ENCODE data around the gene LYPLAL1. TPM values are rescaled to one million over a fixed set of nuclear protein-coding genes. Genes with fewer than 3 reads are reported as not detected.

Gene LYPLAL1
- total and polyA plus RNA-seq, 8 donors: 3.6 to 48.1 (median 12.7) TPM

- 91 to 98% (median 95%) methylated on average over 3 of the region's 3 CpGs for WGBS, 5 donors
- TF ChIP-seq POLR2A (IDR thresholded peaks at IDR 0.05) (no peak), EP300 (IDR thresholded peaks at IDR 0.05) (no peak), CTCF (IDR thresholded peaks at IDR 0.05) (no peak), POLR2AphosphoS5 (IDR thresholded peaks at IDR 0.05) (no peak)
- intact Hi-C loops (cut with DNase I; ENCODE audit: low total_unique reads): no loop called here
- Histone ChIP-seq H3K4me3 (no peak overlapping the region), H3K9me3 (no peaks in the 10 kb centered on the region), H3K36me3 (peaks cover 0 to 1% (median under 1%) of the 10 kb centered on the region in 4 donors), H3K27ac (peak overlapping the region in 1 of 5 donors; percentile 0), H3K4me1 (peaks cover 7 to 41% (median 17%) of the 10 kb centered on the region in 4 donors), H3K27me3 (no peaks in the 10 kb centered on the region)
- no peak for DNase-seq
These were observed 11.9 kb downstream of the LYPLAL1 start for GRCh38 chr1:219185486-219186117.

GRCh38 chr1:219188331-219188803 lies 14.7 kb downstream of the LYPLAL1 start:
- 61 to 70% (median 65%) methylated on average over 3 of the region's 3 CpGs for WGBS, 5 donors
- peak overlapping the region in 2 of 5 donors; percentile 14 to 39 for H3K27ac ChIP-seq
- TF ChIP-seq EP300 (IDR thresholded peaks at IDR 0.05) (no peak), POLR2AphosphoS5 (IDR thresholded peaks at IDR 0.05) (no peak), POLR2A (IDR thresholded peaks at IDR 0.05) (no peak), CTCF (IDR thresholded peaks at IDR 0.05) (no peak)
- intact Hi-C loops (cut with DNase I; ENCODE audit: low total_unique reads): no loop called here
- DNase-seq: peak in 1 of 2 donors; percentile 15
- peaks cover 7 to 30% (median 15%) of the 10 kb centered on the region in 4 donors for H3K4me1 ChIP-seq
- H3K4me3 ChIP-seq: no peak overlapping the region
- H3K36me3 ChIP-seq: no peaks in the 10 kb centered on the region
- H3K27me3 ChIP-seq: no peaks in the 10 kb centered on the region
- no peaks in the 10 kb centered on the region for H3K9me3 ChIP-seq

- peak overlapping the region in 3 of 5 donors; percentile 14 to 54 (median 40) for H3K27ac ChIP-seq
- H3K9me3 ChIP-seq: no peaks in the 10 kb centered on the region
- no peak overlapping the region for H3K4me3 ChIP-seq
- H3K4me1 ChIP-seq: peaks cover 7 to 30% (median 15%) of the 10 kb centered on the region in 4 donors
- no peak for TF ChIP-seq POLR2AphosphoS5 (IDR thresholded peaks at IDR 0.05)
- peak in 1 of 2 donors; percentile 72 for DNase-seq
- intact Hi-C loops (cut with DNase I; ENCODE audit: low total_unique reads): no loop called here
- H3K36me3 ChIP-seq: no peaks in the 10 kb centered on the region
- H3K27me3 ChIP-seq: no peaks in the 10 kb centered on the region
These were observed 15.5 kb downstream of the LYPLAL1 start for GRCh38 chr1:219189021-219189824.

- peaks cover 7 to 30% (median 15%) of the 10 kb centered on the region in 4 donors for H3K4me1 ChIP-seq
- no peak for TF ChIP-seq POLR2AphosphoS5 (IDR thresholded peaks at IDR 0.05)
- no peak for TF ChIP-seq EP300 (IDR thresholded peaks at IDR 0.05)
- TF ChIP-seq CTCF (IDR thresholded peaks at IDR 0.05): no peak
- TF ChIP-seq POLR2A (IDR thresholded peaks at IDR 0.05): no peak
These were observed 16.3 kb downstream of the LYPLAL1 start for GRCh38 chr1:219189952-219190351.

More at GRCh38 chr1:219189952-219190351, 16.3 kb downstream of the LYPLAL1 start:
- H3K27ac ChIP-seq: no peak overlapping the region
- no peak for DNase-seq
- WGBS, 5 donors: 77 to 85% (median 80%) methylated on average over 3 of the region's 3 CpGs
- intact Hi-C loops (cut with DNase I; ENCODE audit: low total_unique reads): no loop called here
- no peaks in the 10 kb centered on the region for H3K9me3 ChIP-seq
- H3K4me3 ChIP-seq: no peak overlapping the region
- H3K27me3 ChIP-seq: no peaks in the 10 kb centered on the region
- H3K36me3 ChIP-seq: no peaks in the 10 kb centered on the region

Measured in stomach (tissue), 9 donors.